Measurements from ENCODE around the gene GLIPR1. TPM values are rescaled to one million over a fixed set of nuclear protein-coding genes. Genes with fewer than 3 reads are reported as not detected.

GLIPR1 gene
- polyA plus RNA-seq, 1 donor from 2014 or later, result 0.12 TPM

- H4K20me1 ChIP-seq (ENCODE audit: insufficient read depth), result no peaks in the 10 kb centered on the region
- H3K9ac ChIP-seq (ENCODE audit: low read length), result no peak overlapping the region
- no peak overlapping the region for H2AFZ ChIP-seq (ENCODE audit: low read depth, low read length)
- TF ChIP-seq POLR2AphosphoS5 (IDR thresholded peaks at IDR 0.05), result no peak
- TF ChIP-seq EP300 (conservative IDR thresholded peaks at IDR 0.05; ENCODE audit: poor library complexity, severe bottlenecking), result no peak
- TF ChIP-seq MXI1 (conservative IDR thresholded peaks at IDR 0.05; ENCODE audit: poor library complexity, severe bottlenecking), result no peak
- TF ChIP-seq EZH2 (IDR thresholded peaks at IDR 0.05; ENCODE audit: borderline replicate concordance, insufficient read depth, low read length, poor library complexity, severe bottlenecking), result no peak
- TF ChIP-seq RAD21 (conservative IDR thresholded peaks at IDR 0.05), result no peak
- TF ChIP-seq, protein P1, sequence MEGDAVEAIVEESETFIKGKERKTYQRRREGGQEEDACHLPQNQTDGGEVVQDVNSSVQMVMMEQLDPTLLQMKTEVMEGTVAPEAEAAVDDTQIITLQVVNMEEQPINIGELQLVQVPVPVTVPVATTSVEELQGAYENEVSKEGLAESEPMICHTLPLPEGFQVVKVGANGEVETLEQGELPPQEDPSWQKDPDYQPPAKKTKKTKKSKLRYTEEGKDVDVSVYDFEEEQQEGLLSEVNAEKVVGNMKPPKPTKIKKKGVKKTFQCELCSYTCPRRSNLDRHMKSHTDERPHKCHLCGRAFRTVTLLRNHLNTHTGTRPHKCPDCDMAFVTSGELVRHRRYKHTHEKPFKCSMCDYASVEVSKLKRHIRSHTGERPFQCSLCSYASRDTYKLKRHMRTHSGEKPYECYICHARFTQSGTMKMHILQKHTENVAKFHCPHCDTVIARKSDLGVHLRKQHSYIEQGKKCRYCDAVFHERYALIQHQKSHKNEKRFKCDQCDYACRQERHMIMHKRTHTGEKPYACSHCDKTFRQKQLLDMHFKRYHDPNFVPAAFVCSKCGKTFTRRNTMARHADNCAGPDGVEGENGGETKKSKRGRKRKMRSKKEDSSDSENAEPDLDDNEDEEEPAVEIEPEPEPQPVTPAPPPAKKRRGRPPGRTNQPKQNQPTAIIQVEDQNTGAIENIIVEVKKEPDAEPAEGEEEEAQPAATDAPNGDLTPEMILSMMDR (IDR thresholded peaks at IDR 0.05; ENCODE audit: poor library complexity, severe bottlenecking), result no peak
- TF ChIP-seq SMC3 (conservative IDR thresholded peaks at IDR 0.05; ENCODE audit: poor library complexity), result no peak
- TF ChIP-seq REST (IDR thresholded peaks at IDR 0.05; ENCODE audit: borderline replicate concordance), result no peak
- TF ChIP-seq TAF1 (IDR thresholded peaks at IDR 0.05; ENCODE audit: low read depth), result no peak
- no peaks in the 10 kb centered on the region for H3K36me3 ChIP-seq (ENCODE audit: insufficient read depth, low read length)
- H3K9me3 ChIP-seq (ENCODE audit: low read length), result no peaks in the 10 kb centered on the region
- no peak overlapping the region for H3K4me2 ChIP-seq (ENCODE audit: low read length)
- H3K27ac ChIP-seq (ENCODE audit: low read length), result no peak overlapping the region
- H3F3A ChIP-seq (ENCODE audit: insufficient read depth, low read length, poor library complexity, severe bottlenecking), result peaks cover 4% of the 10 kb centered on the region
- H3K4me3 ChIP-seq (ENCODE audit: low read length), result no peak overlapping the region
- H3K79me2 ChIP-seq (replicated peaks; ENCODE audit: insufficient read depth, low read length), result no peaks in the 10 kb centered on the region
- H3K9me2 ChIP-seq (ENCODE audit: insufficient read depth, low read length), result no peaks in the 10 kb centered on the region
- no peaks in the 10 kb centered on the region for H3K27me3 ChIP-seq (ENCODE audit: insufficient read depth, low read depth, low read length)
Measured at GRCh38 chr12:75529826-75530225, 49.3 kb downstream of the GLIPR1 start.

DNA sequence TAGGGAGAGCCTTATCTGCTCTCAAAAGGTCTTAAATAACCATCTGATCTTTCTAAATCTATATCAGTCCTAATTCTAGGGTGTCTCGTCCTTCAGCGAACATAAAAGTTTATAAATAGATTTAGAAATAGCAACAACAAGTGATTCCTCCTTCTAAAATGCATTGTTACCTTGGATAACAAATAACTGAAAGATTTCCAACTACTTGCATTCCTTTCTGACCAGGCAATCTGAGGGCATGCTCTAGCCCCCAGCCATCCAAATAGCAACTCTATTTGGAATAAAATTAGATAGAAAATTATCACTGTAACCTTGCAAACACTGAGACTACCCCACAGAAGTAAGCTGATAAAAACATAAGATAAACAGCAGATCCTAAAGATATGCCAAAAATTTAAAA is 52.7 kb downstream of the GLIPR1 start:
- H3K9me2 ChIP-seq (ENCODE audit: insufficient read depth, low read length), result no peaks in the 10 kb centered on the region
- no peak overlapping the region for H3K4me3 ChIP-seq (ENCODE audit: low read length)
- no peak overlapping the region for H3K9ac ChIP-seq (ENCODE audit: low read length)
- H3K4me2 ChIP-seq (ENCODE audit: low read length), result no peak overlapping the region
- H3K79me2 ChIP-seq (replicated peaks; ENCODE audit: insufficient read depth, low read length), result no peaks in the 10 kb centered on the region
- TF ChIP-seq SMC3 (conservative IDR thresholded peaks at IDR 0.05; ENCODE audit: poor library complexity), result no peak
- no peak overlapping the region for H2AFZ ChIP-seq (ENCODE audit: low read depth, low read length)
- no peaks in the 10 kb centered on the region for H3F3A ChIP-seq (ENCODE audit: insufficient read depth, low read length, poor library complexity, severe bottlenecking)
- H3K27ac ChIP-seq (ENCODE audit: low read length), result no peak overlapping the region
- no peaks in the 10 kb centered on the region for H3K36me3 ChIP-seq (ENCODE audit: insufficient read depth, low read length)
- no peaks in the 10 kb centered on the region for H3K27me3 ChIP-seq (ENCODE audit: insufficient read depth, low read depth, low read length)
- no peaks in the 10 kb centered on the region for H3K9me3 ChIP-seq (ENCODE audit: low read length)
- H4K20me1 ChIP-seq (ENCODE audit: insufficient read depth), result no peaks in the 10 kb centered on the region

DNA sequence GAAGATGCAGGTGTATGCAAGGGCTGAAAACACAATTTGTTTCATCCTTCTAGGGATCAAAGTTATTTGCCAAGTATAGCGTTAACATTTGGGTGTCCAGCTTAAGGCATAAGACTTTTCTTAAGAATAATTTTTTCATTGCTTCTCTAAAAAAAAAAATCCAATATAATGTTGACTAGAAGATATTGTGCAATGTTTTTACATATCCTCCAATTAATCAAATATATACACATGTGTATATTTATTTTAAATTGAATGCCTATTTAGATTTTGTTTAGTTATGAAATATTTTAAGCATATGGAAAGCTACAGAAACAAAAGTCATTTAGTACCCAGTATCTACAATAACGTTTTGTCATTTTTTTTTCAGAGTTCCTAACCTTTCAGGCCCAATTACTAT is 59.3 kb downstream of the GLIPR1 start:
- H3K4me2 ChIP-seq (ENCODE audit: low read length), result no peak overlapping the region
- H4K20me1 ChIP-seq (ENCODE audit: insufficient read depth), result no peaks in the 10 kb centered on the region
- TF ChIP-seq EZH2 (IDR thresholded peaks at IDR 0.05; ENCODE audit: borderline replicate concordance, insufficient read depth, low read length, poor library complexity, severe bottlenecking), result no peak
- no peak for TF ChIP-seq SMC3 (conservative IDR thresholded peaks at IDR 0.05; ENCODE audit: poor library complexity)
- no peak for TF ChIP-seq MXI1 (conservative IDR thresholded peaks at IDR 0.05; ENCODE audit: poor library complexity, severe bottlenecking)
- TF ChIP-seq REST (IDR thresholded peaks at IDR 0.05; ENCODE audit: borderline replicate concordance), result no peak
- TF ChIP-seq EP300 (conservative IDR thresholded peaks at IDR 0.05; ENCODE audit: poor library complexity, severe bottlenecking), result no peak
- TF ChIP-seq RAD21 (conservative IDR thresholded peaks at IDR 0.05), result no peak
- no peak for TF ChIP-seq TAF1 (IDR thresholded peaks at IDR 0.05; ENCODE audit: low read depth)
- no peak for TF ChIP-seq POLR2AphosphoS5 (IDR thresholded peaks at IDR 0.05)
- TF ChIP-seq, protein P1 (IDR thresholded peaks at IDR 0.05; ENCODE audit: poor library complexity, severe bottlenecking), result no peak
- no peaks in the 10 kb centered on the region for H3F3A ChIP-seq (ENCODE audit: insufficient read depth, low read length, poor library complexity, severe bottlenecking)
- no peak overlapping the region for H3K4me3 ChIP-seq (ENCODE audit: low read length)
- no peaks in the 10 kb centered on the region for H3K36me3 ChIP-seq (ENCODE audit: insufficient read depth, low read length)
- no peaks in the 10 kb centered on the region for H3K79me2 ChIP-seq (replicated peaks; ENCODE audit: insufficient read depth, low read length)
- H3K9me2 ChIP-seq (ENCODE audit: insufficient read depth, low read length), result no peaks in the 10 kb centered on the region
- no peak overlapping the region for H3K27ac ChIP-seq (ENCODE audit: low read length)
- H3K9me3 ChIP-seq (ENCODE audit: low read length), result no peaks in the 10 kb centered on the region
- H3K27me3 ChIP-seq (ENCODE audit: insufficient read depth, low read depth, low read length), result no peaks in the 10 kb centered on the region
- H3K9ac ChIP-seq (ENCODE audit: low read length), result no peak overlapping the region
- no peak overlapping the region for H2AFZ ChIP-seq (ENCODE audit: low read depth, low read length)
